ENCODE results near the gene CALML3.

DNA sequence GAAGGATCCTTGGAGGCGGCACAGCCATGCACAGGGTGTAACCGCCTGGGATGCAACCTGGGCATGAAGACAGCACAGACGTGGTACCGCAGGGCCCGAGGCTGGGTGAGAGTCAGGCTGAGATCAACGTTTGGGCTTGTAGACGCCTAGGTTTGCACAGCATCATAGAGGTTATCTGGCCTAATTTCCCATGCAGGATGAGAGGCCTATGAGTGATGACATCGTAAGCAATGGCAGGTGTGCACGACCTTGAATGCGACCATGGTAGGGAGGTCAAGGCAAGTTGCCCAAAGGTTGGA is 7.5 kb downstream of the CALML3 start:
- no peak for TF ChIP-seq EZH2 (IDR thresholded peaks at IDR 0.05; ENCODE audit: borderline replicate concordance, low read length)
- TF ChIP-seq, protein P1, sequence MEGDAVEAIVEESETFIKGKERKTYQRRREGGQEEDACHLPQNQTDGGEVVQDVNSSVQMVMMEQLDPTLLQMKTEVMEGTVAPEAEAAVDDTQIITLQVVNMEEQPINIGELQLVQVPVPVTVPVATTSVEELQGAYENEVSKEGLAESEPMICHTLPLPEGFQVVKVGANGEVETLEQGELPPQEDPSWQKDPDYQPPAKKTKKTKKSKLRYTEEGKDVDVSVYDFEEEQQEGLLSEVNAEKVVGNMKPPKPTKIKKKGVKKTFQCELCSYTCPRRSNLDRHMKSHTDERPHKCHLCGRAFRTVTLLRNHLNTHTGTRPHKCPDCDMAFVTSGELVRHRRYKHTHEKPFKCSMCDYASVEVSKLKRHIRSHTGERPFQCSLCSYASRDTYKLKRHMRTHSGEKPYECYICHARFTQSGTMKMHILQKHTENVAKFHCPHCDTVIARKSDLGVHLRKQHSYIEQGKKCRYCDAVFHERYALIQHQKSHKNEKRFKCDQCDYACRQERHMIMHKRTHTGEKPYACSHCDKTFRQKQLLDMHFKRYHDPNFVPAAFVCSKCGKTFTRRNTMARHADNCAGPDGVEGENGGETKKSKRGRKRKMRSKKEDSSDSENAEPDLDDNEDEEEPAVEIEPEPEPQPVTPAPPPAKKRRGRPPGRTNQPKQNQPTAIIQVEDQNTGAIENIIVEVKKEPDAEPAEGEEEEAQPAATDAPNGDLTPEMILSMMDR (IDR thresholded peaks at IDR 0.05; ENCODE audit: low read length), result no peak

All from OCI-LY1 (cell line).